GM21360 (cell line): ENCODE results near the gene CGN.
A peak's percentile ranks its signal among the peaks of the same experiment; 100 is the strongest.
"Not testable (repeated sequence)": the region's sequence is repeated elsewhere in the genome, so short reads cannot be mapped to it uniquely, and the experiment has no call there.

Experiments
- ATAC-seq: cut with Tn5 transposase; IDR thresholded peaks from one replicate; pipeline ENCODE4 v1.9.1; 2021; ENCODE audit warnings: mild to moderate bottlenecking, moderate library complexity; ENCODE audit not compliant: unreplicated experiment

Gene CGN

GRCh38 chr1:151520359-151520758, 9.2 kb downstream of the CGN start:
- ATAC-seq = no peak

GRCh38 chr1:151522427-151522826, 11.2 kb downstream of the CGN start:
- ATAC-seq = not testable (repeated sequence)

- ATAC-seq = no peak
Observed at GRCh38 chr1:151523326-151523725, 12.1 kb downstream of the CGN start.

DNA sequence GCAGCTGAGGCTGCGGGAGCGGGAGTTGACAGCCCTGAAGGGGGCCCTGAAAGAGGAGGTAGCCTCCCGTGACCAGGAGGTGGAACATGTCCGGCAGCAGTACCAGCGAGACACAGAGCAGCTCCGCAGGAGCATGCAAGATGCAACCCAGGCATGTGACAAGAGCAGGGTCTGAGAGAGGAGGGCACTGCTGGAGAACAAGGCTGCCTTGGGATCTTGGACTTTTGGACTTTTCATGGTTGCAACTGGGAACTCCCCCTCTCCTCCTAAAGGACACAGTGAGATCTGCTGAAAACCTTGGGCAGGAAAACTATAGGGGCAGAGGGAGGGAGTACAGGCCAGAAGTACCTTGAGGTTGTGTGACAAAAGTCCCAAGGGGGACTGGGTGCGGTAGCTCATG, 13.5 kb downstream of the CGN start:
- no peak for ATAC-seq

DNA sequence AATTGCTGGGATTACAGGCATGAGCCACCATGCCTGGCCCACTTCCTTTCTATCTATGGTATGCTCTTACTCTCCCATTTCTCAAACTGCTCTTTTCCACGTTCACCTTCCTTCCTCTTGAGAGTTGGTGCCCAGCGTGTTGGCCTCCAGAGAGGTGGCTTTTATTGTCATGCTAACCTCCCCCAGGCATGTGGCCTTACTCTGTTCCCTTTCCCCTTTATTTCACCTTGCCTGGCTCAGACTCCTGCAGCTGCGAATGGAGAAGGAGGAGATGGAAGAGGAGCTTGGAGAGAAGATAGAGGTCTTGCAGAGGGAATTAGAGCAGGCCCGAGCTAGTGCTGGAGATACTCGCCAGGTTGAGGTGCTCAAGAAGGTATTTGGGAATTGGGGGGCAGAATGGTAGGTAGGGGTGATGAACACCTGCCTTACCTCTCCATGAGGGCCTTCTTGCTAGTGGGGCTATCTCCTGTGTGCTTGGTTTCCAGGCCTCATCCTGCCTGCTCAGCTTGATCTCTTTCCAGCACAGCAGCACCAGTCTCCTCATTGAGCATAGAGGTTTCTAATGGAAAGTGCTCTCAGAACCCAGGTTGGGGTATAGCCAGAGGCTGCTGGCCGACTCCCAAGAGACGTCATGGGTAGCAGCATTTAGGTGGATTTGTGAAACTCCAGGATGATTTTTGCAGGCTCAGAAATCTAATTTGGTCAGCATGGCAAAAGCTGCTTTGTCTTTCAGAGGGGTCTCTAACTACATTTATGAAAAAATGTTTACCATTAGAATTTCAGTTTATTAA, 15.7 kb downstream of the CGN start:
- ATAC-seq = no peak

DNA sequence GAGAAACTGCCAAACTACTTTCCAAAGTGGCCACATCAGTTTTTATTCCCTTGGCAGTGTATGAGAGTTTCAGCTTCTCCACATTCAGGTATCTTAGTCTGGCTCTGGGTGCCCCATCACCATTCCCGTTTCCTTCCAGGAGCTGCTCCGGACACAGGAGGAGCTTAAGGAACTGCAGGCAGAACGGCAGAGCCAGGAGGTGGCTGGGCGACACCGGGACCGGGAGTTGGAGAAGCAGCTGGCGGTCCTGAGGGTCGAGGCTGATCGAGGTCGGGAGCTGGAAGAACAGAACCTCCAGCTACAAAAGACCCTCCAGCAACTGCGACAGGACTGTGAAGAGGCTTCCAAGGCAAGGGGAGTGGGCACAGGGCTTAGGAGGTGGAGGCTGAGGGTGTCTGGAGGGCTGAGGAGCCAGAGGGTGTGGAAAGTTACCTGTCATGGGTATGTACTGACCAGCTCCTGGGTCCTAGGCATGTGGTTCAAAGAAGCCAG, 18.1 kb downstream of the CGN start:
- ATAC-seq = no peak

- no peak for ATAC-seq
Observed at GRCh38 chr1:151529781-151530180, 18.6 kb downstream of the CGN start.

DNA sequence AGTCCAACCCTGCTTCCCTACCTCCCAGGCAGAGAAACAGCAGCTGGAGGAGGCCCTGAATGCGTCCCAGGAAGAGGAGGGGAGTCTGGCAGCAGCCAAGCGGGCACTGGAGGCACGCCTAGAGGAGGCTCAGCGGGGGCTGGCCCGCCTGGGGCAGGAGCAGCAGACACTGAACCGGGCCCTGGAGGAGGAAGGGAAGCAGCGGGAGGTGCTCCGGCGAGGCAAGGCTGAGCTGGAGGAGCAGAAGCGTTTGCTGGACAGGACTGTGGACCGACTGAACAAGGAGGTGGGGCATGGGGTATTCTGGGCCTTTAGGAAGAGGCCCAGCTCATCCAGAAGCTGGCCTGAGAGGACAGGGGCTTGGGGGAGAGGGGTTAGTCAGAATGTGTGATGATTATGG, 19.3 kb downstream of the CGN start:
- no peak for ATAC-seq

DNA sequence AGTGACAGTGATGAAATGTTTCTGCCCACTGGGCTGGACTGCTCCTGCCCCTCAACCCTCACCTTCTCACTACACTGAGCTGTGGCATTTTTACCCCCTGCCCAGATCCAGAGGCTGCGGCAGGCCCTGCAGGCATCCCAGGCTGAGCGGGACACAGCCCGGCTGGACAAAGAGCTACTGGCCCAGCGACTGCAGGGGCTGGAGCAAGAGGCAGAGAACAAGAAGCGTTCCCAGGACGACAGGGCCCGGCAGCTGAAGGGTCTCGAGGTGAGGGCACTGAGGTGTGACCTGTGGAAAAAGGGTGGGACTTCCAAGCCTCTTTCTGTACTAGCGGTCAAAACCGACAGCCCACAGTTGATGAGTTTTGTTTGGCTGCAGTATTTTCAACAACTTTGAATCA, 22.7 kb downstream of the CGN start:
- no peak for ATAC-seq

DNA sequence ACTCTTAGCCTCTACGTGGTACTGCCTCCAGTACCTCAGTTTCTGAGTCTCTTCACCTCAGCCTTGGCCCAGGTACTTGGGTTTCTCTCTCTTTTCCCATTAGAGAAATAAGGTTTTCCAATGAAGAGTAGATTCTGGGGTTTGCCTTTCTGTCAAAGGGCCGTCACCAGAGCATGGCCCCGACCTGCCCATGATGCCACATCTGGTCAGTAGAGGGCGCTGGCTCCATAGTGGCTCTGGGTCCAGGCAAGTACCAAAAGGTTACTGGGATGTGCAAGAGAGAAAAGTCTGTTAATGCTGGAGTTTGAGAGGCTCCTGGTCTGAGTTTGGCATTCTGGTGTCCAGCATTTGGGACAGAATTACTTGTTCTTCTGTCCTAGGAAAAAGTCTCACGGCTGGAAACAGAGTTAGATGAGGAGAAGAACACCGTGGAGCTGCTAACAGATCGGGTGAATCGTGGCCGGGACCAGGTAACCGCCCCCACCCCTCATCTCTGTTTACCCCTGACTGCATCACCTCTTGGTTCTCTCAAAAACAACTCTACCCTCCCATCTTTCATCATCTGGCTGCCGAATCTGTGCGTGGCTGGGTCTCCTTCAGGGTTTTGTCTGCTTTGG, 23.6 kb downstream of the CGN start:
- ATAC-seq = no peak

GRCh38 chr1:151535326-151536271, 24.4 kb downstream of the CGN start:
- no peak for ATAC-seq

DNA sequence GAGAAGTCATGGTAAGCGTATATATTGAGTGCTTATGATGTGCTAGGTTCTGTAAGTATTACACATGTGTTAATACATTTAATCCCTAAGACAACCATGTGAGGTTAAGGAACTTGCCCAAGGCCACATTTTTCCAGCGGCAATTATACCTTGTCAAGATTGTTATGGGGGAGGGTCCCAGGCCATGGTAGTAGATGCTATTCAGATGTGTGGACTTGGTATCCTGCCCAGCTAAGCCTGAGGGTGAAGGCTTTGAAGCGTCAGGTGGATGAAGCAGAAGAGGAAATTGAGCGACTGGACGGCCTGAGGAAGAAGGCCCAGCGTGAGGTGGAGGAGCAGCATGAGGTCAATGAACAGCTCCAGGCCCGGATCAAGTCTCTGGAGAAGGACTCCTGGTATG, 25.3 kb downstream of the CGN start:
- no peak for ATAC-seq

DNA sequence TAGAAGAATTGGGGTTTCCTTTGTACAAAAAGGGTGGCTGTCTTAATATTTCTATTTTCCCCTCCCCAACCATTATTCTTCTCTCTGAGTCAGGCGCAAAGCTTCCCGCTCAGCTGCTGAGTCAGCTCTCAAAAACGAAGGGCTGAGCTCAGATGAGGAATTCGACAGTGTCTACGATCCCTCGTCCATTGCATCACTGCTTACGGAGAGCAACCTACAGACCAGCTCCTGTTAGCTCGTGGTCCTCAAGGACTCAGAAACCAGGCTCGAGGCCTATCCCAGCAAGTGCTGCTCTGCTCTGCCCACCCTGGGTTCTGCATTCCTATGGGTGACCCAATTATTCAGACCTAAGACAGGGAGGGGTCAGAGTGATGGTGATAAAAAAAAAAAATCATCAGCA, 25.9 kb downstream of the CGN start:
- no peak for ATAC-seq

DNA sequence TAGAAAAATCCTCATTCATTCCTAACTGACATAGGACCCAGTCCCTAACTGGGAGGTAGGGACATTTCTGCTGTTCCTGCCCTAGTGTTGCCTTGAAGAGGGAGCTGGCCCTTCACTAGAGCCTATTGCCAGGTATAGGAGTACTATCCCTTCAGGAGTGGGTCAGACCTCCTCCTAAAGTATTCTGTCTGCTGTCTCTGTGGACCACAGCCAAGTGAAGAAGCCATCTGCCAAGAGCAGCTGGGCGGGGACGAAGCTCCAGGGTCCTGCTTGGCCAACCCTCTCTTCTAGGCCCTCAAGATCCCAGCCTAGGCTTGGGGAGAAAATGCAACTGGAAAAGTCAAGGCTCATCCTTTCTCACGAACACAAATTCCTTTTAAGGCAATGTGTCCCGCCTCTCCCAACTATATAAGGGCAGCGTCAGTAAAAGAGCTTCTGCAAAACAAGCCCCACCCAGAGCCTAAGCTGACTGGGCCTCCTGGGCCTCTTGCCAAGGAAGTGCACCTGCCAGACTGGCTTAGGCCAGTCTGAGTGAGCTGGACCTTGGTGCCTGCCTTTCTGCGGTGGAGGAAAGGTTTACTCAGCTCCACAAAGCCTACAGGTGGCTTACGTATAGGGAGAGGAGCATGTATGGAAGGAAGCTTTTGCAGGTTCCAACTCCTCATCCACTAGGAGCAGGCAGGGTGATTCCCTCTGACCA, 28.3 kb downstream of the CGN start:
- ATAC-seq = peak; percentile 35

DNA sequence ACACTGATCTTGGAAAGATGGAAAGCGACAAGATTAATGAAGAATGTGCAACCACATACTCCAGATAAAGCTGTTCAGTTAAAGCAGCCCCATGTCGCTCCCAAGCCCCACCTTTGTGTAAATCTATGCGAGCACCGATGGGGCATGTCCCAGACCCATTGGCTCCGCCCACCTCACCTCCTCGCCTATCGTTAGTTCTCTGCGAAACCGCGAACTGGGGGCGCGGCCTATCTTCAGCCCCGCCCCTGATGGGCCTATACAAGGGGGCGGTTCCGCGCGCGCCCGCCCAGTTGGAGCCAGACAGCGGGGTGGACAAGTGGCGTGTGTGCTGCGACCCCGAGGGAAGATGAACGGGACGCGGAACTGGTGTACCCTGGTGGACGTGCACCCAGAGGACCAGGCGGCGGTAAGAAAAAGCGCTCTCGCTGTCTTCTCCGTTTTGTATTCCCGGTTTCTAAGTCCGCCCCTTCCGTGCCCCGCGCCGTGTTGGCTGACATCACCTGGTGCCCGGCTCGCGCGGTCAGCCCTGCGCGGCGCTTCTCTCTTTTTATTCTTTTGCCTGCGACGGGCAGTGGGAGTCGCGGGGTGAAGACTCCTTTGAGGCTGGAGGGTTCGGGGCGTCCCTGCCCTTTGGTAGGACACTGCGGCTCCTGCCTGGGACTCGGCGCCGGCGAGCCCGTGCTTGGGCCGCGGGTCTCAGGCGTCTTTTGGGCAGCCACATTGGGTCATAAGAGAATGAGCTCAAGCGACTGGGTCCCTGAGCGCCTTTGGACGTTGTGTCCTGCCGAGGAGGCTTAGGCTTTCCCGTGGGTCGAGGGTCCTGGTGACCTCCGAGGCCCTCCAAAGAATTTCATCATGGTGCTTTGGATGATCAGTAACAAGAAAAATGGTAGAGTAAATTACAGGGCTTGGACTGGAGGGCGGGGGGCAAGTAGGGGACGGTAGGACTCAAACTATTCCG, 29.1 kb downstream of the CGN start, which contains the start of gene TUFT1:
TUFT1 (plus strand) TSS at position 289 of the 961 bp plus-strand sequence; CDS start at position 347, 58 bp downstream.
- peak; percentile 78 for ATAC-seq

DNA sequence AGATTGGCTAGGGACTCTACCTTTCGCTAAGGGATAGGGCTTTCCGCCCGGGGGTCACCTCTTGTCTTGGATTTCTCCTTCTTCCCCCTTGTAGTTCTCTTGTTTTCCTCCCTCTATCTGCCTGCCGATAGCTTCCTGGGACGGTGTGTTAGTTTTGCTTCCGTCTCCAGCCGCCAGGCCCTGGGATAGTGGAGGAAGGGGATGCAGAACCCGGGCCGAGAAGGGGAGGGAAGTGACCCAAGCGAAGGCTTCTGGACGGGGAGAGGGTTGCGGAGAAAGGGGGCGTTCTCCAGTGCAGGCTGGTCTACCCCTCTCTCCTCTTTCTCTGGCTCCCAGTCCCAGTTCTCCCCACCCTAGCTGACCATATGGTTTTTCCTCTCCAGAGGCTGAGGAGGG, 29.8 kb downstream of the CGN start:
- no peak for ATAC-seq

DNA sequence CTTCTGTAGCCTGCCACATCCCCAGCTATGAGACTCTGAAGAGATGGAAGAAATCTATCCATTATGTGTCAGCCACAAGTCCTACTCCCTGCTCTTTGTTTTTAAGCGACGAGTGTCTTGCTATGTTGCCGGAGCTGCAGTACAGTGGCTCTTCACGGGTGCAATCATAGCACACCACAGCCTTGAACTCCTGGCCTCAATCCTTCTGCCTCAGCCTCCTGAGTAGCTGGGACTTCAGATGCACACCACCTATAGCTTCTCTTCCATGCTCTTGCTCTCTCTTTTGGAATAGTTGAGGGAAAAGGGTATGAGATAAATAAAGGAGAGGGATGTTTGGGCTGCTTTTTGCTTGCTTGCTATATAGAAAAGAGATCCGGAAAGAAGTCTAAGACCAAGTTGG, 30.6 kb downstream of the CGN start:
- no peak for ATAC-seq

DNA sequence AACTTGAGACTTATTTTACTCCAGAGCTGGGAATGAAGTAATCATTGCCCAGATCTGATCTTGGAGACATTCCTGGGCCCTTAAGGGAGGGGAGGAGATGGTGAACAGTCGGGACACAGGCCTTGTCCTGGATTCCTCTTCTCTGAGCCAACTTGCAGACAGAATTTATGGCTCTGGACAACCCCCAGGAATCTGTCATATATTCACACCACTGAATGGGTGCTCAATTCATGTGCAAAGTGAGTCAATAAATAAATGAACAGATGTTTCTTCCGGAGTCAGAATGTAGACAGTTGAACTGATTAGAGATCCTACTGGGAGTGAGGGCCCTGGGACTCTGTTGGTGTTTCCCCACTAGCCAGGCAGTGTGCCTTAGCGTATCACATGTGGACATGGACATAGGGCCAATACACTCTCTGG, 31.5 kb downstream of the CGN start:
- ATAC-seq = no peak

DNA sequence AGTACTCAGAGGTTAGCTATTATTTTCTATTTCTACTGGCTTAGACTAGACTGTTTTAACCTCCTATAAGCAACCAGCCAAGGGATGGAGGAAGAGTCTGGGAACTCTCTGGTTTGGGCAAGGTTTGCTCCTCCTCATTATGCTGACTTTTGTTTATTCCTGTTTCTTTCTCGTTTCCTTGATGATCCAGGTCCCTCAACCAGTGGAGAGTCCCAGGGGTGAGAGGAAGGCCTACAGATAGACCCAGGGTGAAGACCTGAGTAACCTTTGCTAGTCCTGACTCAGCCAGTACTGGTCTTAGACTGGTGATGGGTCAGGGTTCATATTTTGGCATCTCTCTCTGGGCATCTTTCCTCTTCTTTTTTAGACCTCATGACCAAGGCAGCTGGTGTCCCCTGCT, 34.4 kb downstream of the CGN start:
- no peak for ATAC-seq
